ENCODE results near the gene RNASE1.
A peak's percentile ranks its signal among the peaks of the same experiment; 100 is the strongest.
"Not testable (repeated sequence)": the region's sequence is repeated elsewhere in the genome, so short reads cannot be mapped to it uniquely, and the experiment has no call there.

RNASE1 gene

DNA sequence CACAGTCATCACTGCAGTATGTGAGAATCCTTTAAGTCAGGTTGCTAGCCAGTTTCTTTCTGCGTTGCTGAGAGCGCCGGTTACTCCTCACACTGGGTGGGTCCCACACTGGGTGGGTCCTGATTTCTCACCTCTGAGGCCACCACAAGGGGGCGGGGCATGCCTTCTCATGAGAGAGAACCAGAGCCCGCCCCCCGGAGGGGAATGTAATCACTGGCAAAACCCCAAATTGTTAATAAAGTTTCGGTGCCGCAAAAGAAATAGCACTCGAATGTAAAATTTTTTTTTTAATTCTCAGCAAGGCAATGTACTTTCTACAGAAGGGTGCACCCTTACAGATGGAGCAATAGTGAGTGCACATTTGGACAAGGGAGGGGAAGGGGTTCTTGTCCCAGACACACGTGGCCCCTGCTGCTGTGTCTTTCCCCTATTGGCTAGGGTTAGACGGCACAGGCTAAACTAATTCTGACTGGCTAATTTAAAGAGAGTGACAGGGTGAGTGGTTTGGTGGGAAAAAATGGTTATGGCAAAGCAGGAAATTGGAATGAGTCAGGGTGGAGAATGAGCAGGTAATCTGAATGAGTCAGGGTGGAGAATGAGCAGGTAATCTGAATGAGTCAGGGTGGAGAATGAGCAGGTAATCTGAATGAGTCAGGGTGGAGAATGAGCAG is 25.5 kb upstream of the RNASE1 start:
- TF ChIP-seq, protein P1, sequence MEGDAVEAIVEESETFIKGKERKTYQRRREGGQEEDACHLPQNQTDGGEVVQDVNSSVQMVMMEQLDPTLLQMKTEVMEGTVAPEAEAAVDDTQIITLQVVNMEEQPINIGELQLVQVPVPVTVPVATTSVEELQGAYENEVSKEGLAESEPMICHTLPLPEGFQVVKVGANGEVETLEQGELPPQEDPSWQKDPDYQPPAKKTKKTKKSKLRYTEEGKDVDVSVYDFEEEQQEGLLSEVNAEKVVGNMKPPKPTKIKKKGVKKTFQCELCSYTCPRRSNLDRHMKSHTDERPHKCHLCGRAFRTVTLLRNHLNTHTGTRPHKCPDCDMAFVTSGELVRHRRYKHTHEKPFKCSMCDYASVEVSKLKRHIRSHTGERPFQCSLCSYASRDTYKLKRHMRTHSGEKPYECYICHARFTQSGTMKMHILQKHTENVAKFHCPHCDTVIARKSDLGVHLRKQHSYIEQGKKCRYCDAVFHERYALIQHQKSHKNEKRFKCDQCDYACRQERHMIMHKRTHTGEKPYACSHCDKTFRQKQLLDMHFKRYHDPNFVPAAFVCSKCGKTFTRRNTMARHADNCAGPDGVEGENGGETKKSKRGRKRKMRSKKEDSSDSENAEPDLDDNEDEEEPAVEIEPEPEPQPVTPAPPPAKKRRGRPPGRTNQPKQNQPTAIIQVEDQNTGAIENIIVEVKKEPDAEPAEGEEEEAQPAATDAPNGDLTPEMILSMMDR (conservative IDR thresholded peaks at IDR 0.05; ENCODE audit: low read length), result peak; percentile 49
- not testable (repeated sequence) for H3K79me2 ChIP-seq (ENCODE audit: insufficient read depth, low read length); H2AFZ ChIP-seq (ENCODE audit: low read length); H3K9me2 ChIP-seq (replicated peaks; ENCODE audit: low read depth, low read length); H4K20me1 ChIP-seq (ENCODE audit: insufficient read depth, low read length, poor library complexity, severe bottlenecking); H3K9ac ChIP-seq (ENCODE audit: low read depth, low read length, poor library complexity, severe bottlenecking); H3K36me3 ChIP-seq (ENCODE audit: insufficient read depth, low read length); H3K9me3 ChIP-seq (ENCODE audit: insufficient read depth, low read depth, low read length); H3K4me3 ChIP-seq (ENCODE audit: low read length, poor library complexity, severe bottlenecking); H3K4me2 ChIP-seq (ENCODE audit: low read depth, low read length, poor library complexity, severe bottlenecking); H3K4me1 ChIP-seq (ENCODE audit: insufficient read depth, low read length, poor library complexity, severe bottlenecking); H3F3A ChIP-seq (ENCODE audit: low read depth); H3K27me3 ChIP-seq (ENCODE audit: insufficient read depth, low read length, poor library complexity, severe bottlenecking)

- no peak overlapping the region for H3K9ac ChIP-seq (ENCODE audit: low read depth, low read length, poor library complexity, severe bottlenecking)
- no peaks in the 10 kb centered on the region for H3K4me1 ChIP-seq (ENCODE audit: insufficient read depth, low read length, poor library complexity, severe bottlenecking)
- no peak for TF ChIP-seq EZH2phosphoT487 (IDR thresholded peaks at IDR 0.05; ENCODE audit: borderline replicate concordance)
- TF ChIP-seq, protein P1 (conservative IDR thresholded peaks at IDR 0.05; ENCODE audit: low read length), result no peak
- H3K9me3 ChIP-seq (ENCODE audit: insufficient read depth, low read depth, low read length), result no peaks in the 10 kb centered on the region
- no peak overlapping the region for H3K4me3 ChIP-seq (ENCODE audit: low read length, poor library complexity, severe bottlenecking)
- H4K20me1 ChIP-seq (ENCODE audit: insufficient read depth, low read length, poor library complexity, severe bottlenecking), result no peaks in the 10 kb centered on the region
- no peak overlapping the region for H2AFZ ChIP-seq (ENCODE audit: low read length)
- H3K4me2 ChIP-seq (ENCODE audit: low read depth, low read length, poor library complexity, severe bottlenecking), result no peak overlapping the region
- H3K36me3 ChIP-seq (ENCODE audit: insufficient read depth, low read length), result no peaks in the 10 kb centered on the region
- no peaks in the 10 kb centered on the region for H3K79me2 ChIP-seq (ENCODE audit: insufficient read depth, low read length)
- H3K9me2 ChIP-seq (replicated peaks; ENCODE audit: low read depth, low read length), result no peaks in the 10 kb centered on the region
- H3K27me3 ChIP-seq (ENCODE audit: insufficient read depth, low read length, poor library complexity, severe bottlenecking), result no peaks in the 10 kb centered on the region
- no peaks in the 10 kb centered on the region for H3F3A ChIP-seq (ENCODE audit: low read depth)
Observed at GRCh38 chr14:20827326-20827725, 24.7 kb upstream of the RNASE1 start.

- not testable (repeated sequence) for H4K20me1 ChIP-seq (ENCODE audit: insufficient read depth, low read length, poor library complexity, severe bottlenecking); H2AFZ ChIP-seq (ENCODE audit: low read length); H3K79me2 ChIP-seq (ENCODE audit: insufficient read depth, low read length); H3F3A ChIP-seq (ENCODE audit: low read depth); H3K4me2 ChIP-seq (ENCODE audit: low read depth, low read length, poor library complexity, severe bottlenecking); H3K4me1 ChIP-seq (ENCODE audit: insufficient read depth, low read length, poor library complexity, severe bottlenecking); H3K9me3 ChIP-seq (ENCODE audit: insufficient read depth, low read depth, low read length); H3K9ac ChIP-seq (ENCODE audit: low read depth, low read length, poor library complexity, severe bottlenecking); H3K9me2 ChIP-seq (replicated peaks; ENCODE audit: low read depth, low read length); H3K36me3 ChIP-seq (ENCODE audit: insufficient read depth, low read length); H3K4me3 ChIP-seq (ENCODE audit: low read length, poor library complexity, severe bottlenecking); H3K27me3 ChIP-seq (ENCODE audit: insufficient read depth, low read length, poor library complexity, severe bottlenecking)
Observed at GRCh38 chr14:20826666-20827065, 24.0 kb upstream of the RNASE1 start.

DNA sequence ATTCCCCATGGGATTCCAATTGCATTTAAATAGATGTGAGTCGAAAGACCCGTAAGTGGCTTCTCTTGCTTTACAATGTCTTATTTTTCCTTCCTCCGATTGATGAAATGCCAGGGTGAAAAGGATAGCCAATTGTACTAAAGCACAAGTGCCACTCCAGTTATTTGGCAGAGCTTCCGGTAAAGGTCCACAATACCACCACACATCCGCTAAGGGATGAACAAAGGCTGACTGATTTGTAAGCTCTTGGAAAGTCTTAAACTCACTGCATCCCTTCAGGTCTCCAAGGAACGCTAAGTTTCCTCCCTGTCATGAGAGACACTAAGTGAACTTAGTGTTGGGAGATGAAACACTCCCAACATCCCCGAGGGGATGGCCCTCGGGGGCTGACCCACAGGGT is 21.2 kb upstream of the RNASE1 start:
- no peak overlapping the region for H2AFZ ChIP-seq (ENCODE audit: low read length)
- H3K4me3 ChIP-seq (ENCODE audit: low read length, poor library complexity, severe bottlenecking), result no peak overlapping the region
- no peak overlapping the region for H3K4me2 ChIP-seq (ENCODE audit: low read depth, low read length, poor library complexity, severe bottlenecking)
- no peaks in the 10 kb centered on the region for H3K79me2 ChIP-seq (ENCODE audit: insufficient read depth, low read length)
- no peaks in the 10 kb centered on the region for H3K27me3 ChIP-seq (ENCODE audit: insufficient read depth, low read length, poor library complexity, severe bottlenecking)
- no peak for TF ChIP-seq EZH2phosphoT487 (IDR thresholded peaks at IDR 0.05; ENCODE audit: borderline replicate concordance)
- TF ChIP-seq, protein P1 (conservative IDR thresholded peaks at IDR 0.05; ENCODE audit: low read length), result no peak
- H3K36me3 ChIP-seq (ENCODE audit: insufficient read depth, low read length), result no peaks in the 10 kb centered on the region
- no peaks in the 10 kb centered on the region for H3K9me3 ChIP-seq (ENCODE audit: insufficient read depth, low read depth, low read length)
- no peaks in the 10 kb centered on the region for H3K9me2 ChIP-seq (replicated peaks; ENCODE audit: low read depth, low read length)
- no peak overlapping the region for H3K9ac ChIP-seq (ENCODE audit: low read depth, low read length, poor library complexity, severe bottlenecking)
- no peaks in the 10 kb centered on the region for H3K4me1 ChIP-seq (ENCODE audit: insufficient read depth, low read length, poor library complexity, severe bottlenecking)
- H4K20me1 ChIP-seq (ENCODE audit: insufficient read depth, low read length, poor library complexity, severe bottlenecking), result no peaks in the 10 kb centered on the region
- H3F3A ChIP-seq (ENCODE audit: low read depth), result no peaks in the 10 kb centered on the region

GRCh38 chr14:20821521-20822108 is 19.0 kb upstream of the RNASE1 start:
- H3K9ac ChIP-seq (ENCODE audit: low read depth, low read length, poor library complexity, severe bottlenecking); H3K4me1 ChIP-seq (ENCODE audit: insufficient read depth, low read length, poor library complexity, severe bottlenecking); H3K79me2 ChIP-seq (ENCODE audit: insufficient read depth, low read length); H3K27me3 ChIP-seq (ENCODE audit: insufficient read depth, low read length, poor library complexity, severe bottlenecking); H2AFZ ChIP-seq (ENCODE audit: low read length); H4K20me1 ChIP-seq (ENCODE audit: insufficient read depth, low read length, poor library complexity, severe bottlenecking); H3K9me2 ChIP-seq (replicated peaks; ENCODE audit: low read depth, low read length); H3K4me3 ChIP-seq (ENCODE audit: low read length, poor library complexity, severe bottlenecking); H3K36me3 ChIP-seq (ENCODE audit: insufficient read depth, low read length); H3K4me2 ChIP-seq (ENCODE audit: low read depth, low read length, poor library complexity, severe bottlenecking); H3F3A ChIP-seq (ENCODE audit: low read depth); H3K9me3 ChIP-seq (ENCODE audit: insufficient read depth, low read depth, low read length): not testable (repeated sequence)
